NOMO-1 treated with dmso at 0.1 percent for 144 hours (cell line): ENCODE results near the gene ZNF618.

Experiments used
- DNase-seq: peaks from one replicate; lab custom pipeline; 2025; ENCODE audit not compliant: unreplicated experiment; lab: John Stamatoyannopoulos, UW

ZNF618 gene

DNA sequence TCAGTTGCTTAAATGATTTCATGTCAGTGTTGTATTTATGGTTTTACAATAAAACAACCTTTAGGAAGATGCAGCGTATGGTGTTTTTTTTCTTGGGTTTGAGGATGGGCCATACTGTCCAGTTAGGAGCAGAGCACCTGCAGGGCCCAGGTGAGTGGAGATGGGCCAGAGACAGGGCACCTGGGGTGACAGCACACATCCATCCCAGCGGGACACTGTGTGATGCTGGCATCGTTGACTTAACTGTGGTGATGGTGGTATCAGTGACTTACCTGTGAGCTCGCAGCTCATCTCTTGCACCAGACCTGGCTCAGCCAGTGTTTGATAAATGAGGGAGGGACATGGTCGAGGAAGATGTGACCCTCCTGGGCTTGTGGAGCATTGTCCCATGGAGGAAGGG lies 180.4 kb downstream of the ZNF618 start:
- no peak for DNase-seq

DNA sequence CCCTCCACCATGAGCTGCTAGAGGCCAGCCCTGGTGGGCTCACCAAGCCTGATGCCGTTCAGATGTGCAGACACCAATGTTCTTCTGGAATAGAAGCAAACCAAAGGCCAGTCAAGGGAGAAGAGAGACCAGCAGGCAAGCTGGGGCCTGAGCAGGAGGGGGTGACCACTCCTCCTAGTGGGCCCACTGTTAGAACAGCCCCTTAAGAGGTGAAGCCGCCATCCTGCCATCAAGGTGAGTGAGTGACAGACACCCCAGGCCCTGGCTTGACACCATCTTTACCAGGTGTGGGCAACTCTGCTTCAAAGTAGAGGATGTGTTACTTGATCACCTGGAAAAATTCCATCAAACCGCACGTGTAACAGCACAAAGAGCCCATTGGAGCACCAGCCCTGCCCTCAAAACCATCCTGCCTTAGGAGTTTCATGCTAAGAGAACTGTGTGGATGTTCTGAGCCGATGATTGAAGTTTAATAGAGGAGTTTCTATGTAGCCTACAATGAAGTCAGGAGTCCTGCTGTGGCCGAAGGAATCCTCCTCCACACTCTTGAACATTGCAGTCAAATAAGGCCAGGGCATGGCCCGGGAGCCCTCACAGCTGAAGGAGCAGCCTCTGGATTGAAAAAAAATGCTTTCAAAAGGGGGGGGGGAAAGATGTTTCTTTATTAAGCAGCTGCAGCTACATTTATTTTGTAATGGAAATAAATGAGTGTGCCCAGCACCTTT lies 181.2 kb downstream of the ZNF618 start:
- DNase-seq: no peak

DNA sequence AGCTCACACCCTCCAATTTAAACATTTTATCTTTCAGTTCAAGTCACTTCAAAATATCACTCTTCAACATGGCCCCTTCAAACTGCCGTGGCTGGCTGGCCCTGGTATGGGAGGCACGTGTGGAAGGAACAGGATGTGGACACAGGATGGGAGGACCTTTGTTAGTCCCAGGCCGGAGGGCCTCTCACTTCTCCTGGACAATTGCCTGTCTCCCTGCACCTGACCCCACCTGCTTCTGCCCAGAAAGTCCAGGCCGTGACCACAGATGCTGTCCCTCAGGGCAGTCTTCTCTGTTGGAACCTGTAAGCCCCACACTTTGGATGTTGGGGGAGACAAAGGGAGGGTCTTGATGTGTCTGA lies 182.6 kb downstream of the ZNF618 start:
- no peak for DNase-seq

GRCh38 chr9:114059047-114059803 lies 183.1 kb downstream of the ZNF618 start:
- no peak for DNase-seq

- no peak for DNase-seq
Observed at GRCh38 chr9:114060070-114060469, 184.0 kb downstream of the ZNF618 start.

- no peak for DNase-seq
Observed at GRCh38 chr9:114060711-114061110, 184.6 kb downstream of the ZNF618 start.

DNA sequence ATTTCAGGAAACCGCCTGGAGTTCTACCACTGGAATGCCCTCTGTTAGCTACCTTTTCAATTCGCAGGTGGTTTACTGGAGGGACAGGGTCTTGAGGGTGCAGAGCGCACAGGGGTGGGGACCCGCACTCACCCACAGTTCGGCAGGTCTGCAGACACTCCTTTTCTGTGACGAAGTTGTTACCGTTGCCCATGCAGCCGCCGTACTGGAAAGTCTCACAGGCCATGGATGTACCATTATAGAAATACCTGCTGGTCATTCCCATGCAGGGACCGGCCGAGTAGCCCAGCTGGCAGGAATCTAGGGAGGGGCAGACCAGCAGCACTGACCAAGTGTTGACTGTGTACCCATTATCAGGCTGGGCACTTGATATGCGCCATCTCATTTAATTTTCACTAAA lies 185.2 kb downstream of the ZNF618 start:
- DNase-seq: no peak

GRCh38 chr9:114061830-114062474 lies 185.8 kb downstream of the ZNF618 start:
- DNase-seq: no peak

- DNase-seq: no peak
Observed at GRCh38 chr9:114065304-114065703, 189.2 kb downstream of the ZNF618 start.

DNA sequence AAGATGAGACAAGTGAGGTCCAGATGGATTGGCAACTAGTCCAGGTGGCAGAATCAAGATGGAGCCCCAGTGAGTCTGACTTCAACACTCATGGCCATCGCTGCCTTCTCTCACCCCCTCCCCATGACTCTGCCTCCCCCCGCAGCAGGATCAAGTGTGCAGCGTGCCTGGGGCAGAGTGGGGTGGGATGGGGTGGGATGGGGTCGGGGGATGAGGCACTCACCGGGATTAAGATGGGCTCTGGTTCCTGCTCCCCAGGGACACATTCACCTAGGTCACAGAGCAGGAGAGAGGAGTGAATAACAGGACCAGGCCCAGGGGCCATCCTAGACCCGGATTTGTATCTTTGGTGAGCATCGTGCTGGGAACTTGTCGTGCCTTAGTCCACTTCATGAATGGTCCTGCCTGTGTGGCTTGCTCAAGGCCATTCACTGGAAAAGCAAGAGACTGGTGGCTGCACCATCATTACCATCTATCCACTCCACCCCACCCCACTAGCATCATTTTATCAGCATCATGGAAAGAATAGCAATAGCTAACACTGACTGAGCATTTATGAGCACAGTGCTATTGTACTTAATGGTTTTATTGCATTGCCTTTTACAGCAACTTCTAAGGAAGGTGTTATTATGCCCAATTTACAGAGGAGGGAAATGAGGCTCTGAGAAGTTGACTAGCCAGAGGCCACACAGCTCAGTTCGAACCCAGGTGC lies 193.5 kb downstream of the ZNF618 start:
- no peak for DNase-seq

DNA sequence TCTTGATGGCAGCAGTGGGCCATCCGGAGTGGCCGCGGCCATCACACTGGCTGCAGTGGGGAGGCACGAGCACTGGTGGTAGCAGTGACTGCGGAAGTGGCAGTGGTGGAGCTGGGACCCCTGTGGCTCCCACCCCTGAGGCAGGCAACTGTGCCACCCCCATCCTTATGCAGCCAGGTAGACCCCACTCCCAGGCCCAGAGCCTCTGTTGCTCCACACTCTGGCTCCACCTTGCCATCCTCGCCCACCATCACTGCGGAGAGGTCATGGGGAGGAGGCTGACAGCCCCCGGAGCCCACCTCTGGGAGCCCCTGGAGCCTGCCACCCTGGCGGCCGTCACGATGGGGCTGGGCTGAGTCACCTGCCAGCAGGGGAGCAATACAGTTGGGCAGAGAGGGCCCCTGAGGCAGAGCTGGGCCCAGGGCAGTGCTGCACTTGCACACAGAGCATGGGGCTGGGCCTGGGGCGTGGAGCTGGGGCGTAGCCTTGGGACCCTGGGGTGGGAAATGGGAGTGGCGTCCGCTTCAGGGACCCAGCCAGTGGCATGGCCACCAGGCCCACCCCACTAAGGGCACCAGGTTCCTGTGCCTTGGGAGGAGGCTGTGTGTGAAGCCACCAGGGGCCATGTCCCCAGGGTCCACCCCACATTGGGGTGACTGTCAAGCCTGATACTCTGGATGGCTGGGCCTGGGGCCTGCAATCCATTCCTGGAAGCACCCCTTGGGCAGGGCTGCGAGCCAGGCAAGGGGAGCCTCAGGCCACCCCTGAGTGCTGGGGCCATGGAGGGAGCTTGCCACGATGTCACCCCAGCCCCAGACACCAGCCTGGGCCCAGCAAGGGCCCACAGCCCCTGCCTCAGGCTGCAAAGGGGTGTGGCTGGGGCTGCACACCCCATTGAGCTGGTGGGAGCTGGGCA lies 194.3 kb downstream of the ZNF618 start:
- DNase-seq: no peak

- DNase-seq: no peak
Observed at GRCh38 chr9:114071197-114071795, 195.2 kb downstream of the ZNF618 start.

DNA sequence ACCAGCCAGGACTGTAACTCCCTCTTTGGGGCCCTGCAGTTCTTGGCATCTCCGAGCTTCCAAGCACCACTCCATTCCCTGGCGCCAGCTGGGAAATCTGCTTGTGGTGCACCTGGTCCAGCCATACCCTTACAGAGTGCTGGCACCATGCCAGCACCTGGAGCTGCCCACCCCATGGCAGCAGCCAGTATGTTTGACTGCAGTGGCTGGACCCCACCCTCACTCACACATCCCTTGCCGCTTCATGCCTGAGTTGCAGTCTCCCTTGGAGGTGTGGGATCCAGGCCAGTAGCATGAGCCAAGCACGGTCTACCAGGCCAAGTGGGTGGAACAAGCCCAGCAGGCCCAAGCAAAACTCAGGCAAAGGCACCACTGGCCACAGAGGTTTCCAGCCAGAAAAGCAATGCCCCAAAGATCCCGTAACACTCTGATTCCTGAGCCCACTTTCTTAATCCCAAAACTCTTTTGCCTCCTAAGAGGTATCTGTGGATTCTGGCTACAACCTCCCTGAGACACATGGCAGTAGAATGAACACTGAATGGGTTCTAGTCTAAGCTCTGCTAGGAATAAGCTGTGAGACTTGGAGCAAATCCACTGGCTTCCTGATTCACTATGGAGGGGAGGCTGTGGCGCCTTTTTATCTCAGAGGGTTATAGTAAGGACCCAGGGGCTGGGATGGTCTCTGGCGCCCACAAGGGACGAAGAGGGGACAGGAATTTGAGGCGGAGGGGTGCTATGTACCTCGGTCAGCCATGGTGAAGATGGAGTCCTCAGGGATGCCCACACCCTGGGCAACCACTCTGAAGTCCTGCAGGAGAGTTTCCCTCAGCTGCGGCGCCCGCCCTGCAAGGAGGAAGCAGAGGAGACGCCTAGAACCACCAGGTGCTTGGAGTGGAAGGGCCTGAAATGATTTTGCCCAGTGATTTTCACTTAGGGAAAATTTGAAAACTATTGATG lies 196.4 kb downstream of the ZNF618 start:
- DNase-seq: no peak

DNA sequence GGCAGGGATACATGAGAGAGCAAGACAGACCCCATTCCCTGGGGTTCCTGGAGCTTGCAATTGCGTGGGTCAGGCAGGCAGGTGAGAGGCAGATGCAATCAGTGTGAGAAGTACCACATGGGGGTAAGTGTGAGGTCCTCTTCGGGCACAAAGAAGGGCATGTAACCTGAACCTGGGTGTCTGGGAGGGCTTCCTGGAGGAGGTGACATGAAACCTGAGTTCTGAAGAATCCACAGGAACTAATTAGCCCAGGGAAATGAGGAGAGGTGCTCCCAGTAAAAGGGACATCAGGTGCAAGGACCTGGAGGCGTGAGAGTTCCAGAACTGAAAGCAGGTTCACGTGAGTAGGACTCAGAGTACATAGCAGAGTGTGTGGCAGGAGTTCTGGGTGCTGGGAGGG lies 199.5 kb downstream of the ZNF618 start:
- DNase-seq: no peak

DNA sequence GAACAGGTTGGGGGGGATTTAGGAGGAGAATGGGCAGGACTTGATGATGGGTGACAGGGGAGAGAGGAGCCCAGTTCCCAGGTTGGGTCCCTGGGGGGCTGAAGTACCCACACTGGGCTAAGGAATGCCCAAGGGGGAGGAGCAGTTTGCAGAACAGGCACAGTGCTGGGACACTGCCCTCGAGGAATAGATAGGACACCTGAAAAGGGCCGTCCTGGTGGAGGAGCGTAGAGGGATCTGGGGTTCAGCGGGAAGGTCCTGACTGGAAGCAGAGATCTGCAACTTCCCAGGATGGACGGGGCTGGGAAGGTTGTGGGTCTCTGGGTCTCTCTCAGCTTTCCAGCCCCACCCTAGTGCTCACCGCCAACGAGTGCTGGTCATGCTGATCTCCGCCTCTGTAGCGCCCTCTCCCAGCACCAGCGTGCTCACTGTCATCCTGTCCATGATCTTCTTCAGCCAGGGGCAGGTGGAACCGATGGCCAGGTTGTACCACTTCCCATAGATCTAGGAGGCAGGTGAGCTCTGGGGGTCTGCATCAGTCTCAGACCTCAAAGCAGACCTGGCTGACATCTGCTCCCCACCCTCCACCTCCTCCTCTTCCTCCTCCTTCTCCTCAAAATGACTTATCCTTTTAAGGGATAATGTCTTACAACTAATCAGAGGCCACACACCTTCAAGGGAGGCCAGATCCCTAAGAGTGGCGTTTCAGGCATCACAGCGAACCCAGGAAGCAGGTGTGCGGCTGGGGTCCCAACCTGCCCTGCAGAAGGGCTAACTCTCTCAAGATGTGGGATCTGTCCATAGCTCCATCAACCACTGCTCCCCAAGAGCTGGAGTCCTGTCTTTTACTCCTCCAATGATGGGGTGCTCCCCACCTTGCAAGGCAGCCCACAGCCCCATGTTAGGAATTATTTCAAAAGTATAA lies 200.4 kb downstream of the ZNF618 start:
- DNase-seq: no peak

GRCh38 chr9:114077162-114077837 lies 201.2 kb downstream of the ZNF618 start:
- no peak for DNase-seq

DNA sequence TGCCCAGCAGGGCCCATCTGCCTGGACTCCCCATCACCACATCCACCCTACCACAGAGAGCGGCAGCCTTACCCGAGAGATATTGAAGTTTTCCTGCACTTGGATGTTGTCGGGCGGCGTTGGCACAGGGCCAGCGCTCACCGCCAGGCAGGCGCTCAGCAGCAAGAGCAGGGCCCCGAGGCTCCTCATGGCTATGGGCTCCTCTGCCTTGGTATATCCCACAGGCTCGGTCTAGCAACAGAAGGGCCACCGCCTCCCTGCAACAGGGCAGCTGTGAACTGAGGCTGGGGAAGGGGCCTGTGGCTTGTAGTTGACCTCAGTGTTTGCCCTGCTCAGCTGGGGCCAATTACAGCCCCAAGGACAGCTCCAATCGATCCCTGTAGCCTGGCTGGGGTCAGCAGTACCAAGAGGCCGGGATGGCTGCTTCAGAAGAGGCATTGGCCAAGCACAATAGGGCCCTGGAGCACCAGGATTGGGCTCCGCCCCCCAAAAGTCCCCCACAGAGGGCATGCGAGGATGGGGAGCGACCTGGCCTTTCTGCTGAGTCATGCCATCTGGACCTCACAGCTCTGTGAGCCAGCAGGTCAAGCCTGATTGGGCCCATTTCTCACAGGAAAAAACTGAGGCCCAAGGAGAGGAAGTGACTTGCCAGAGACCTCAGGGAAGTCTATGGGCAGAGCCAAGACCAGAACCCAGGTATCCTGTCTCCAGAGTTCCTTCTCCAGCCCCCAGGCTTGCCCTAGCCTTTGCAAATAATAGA lies 202.1 kb downstream of the ZNF618 start, which contains the start of gene AMBP:
Gene AMBP (minus strand): TSS at position 280 of the 760 bp plus-strand sequence. CDS start 91 bp downstream, at position 189.
- no peak for DNase-seq
